Measurements from ENCODE around the gene ECHDC3. TPM values are rescaled to one million over a fixed set of nuclear protein-coding genes. Genes with fewer than 3 reads are reported as not detected.

The ECHDC3 gene
- total and polyA plus RNA-seq, 4 donors, result 14.2 to 48.3 (median 31.4) TPM

GRCh38 chr10:11796474-11796873, 54.3 kb downstream of the ECHDC3 start:
- WGBS, 2 donors, result 71 to 72% methylated on average over 2 of the region's 2 CpGs
- peaks cover 0 to 5% (median 0%) of the 10 kb centered on the region in 5 donors for H3K4me1 ChIP-seq (ENCODE audit: control insufficient read depth in 5 of 5, insufficient read depth in 5 of 5, low read length in 5 of 5)
- no peak overlapping the region for H3K9ac ChIP-seq (ENCODE audit: insufficient read depth in 1 of 2, low read length in 2 of 2)
- ATAC-seq (ENCODE audit: insufficient read depth, low FRiP score) (no peak), DNase-seq (peak in 2 of 3 donors; percentile 64 to 72)
- H3K9me3 ChIP-seq (ENCODE audit: control insufficient read depth in 4 of 4, insufficient read depth in 3 of 4, low read length in 3 of 4), result peaks cover 0 to 3% (median 0%) of the 10 kb centered on the region in 4 donors
- no peaks in the 10 kb centered on the region for H3K27me3 ChIP-seq (ENCODE audit: control insufficient read depth in 3 of 3, insufficient read depth in 3 of 3, low read length in 2 of 3)
- no peaks in the 10 kb centered on the region for H3K36me3 ChIP-seq (ENCODE audit: control insufficient read depth in 4 of 4, insufficient read depth in 4 of 4, low read length in 4 of 4)
- H3K4me3 ChIP-seq, result no peak overlapping the region
- TF ChIP-seq CTCF (IDR thresholded peaks at IDR 0.05; ENCODE audit: control extremely low read depth, extremely low read depth), result no peak
- no peak overlapping the region for H3K27ac ChIP-seq (ENCODE audit: low read depth in 1 of 2, low read length in 1 of 2)

GRCh38 chr10:11797281-11797680, 55.1 kb downstream of the ECHDC3 start:
- peaks cover 0 to 5% (median 0%) of the 10 kb centered on the region in 5 donors for H3K4me1 ChIP-seq (ENCODE audit: control insufficient read depth in 5 of 5, insufficient read depth in 5 of 5, low read length in 5 of 5)
- no peak overlapping the region for H3K27ac ChIP-seq (ENCODE audit: low read depth in 1 of 2, low read length in 1 of 2)
- DNase-seq (no peak), ATAC-seq (ENCODE audit: insufficient read depth, low FRiP score) (no peak)
- no peaks in the 10 kb centered on the region for H3K36me3 ChIP-seq (ENCODE audit: control insufficient read depth in 4 of 4, insufficient read depth in 4 of 4, low read length in 4 of 4)
- no peak overlapping the region for H3K4me3 ChIP-seq
- no peaks in the 10 kb centered on the region for H3K27me3 ChIP-seq (ENCODE audit: control insufficient read depth in 3 of 3, insufficient read depth in 3 of 3, low read length in 2 of 3)
- no peak for TF ChIP-seq CTCF (IDR thresholded peaks at IDR 0.05; ENCODE audit: control extremely low read depth, extremely low read depth)
- peaks cover 0 to 3% (median 0%) of the 10 kb centered on the region in 4 donors for H3K9me3 ChIP-seq (ENCODE audit: control insufficient read depth in 4 of 4, insufficient read depth in 3 of 4, low read length in 3 of 4)
- WGBS, 2 donors, result 96 to 99% methylated on average over 10 of the region's 10 CpGs
- no peak overlapping the region for H3K9ac ChIP-seq (ENCODE audit: insufficient read depth in 1 of 2, low read length in 2 of 2)

DNA sequence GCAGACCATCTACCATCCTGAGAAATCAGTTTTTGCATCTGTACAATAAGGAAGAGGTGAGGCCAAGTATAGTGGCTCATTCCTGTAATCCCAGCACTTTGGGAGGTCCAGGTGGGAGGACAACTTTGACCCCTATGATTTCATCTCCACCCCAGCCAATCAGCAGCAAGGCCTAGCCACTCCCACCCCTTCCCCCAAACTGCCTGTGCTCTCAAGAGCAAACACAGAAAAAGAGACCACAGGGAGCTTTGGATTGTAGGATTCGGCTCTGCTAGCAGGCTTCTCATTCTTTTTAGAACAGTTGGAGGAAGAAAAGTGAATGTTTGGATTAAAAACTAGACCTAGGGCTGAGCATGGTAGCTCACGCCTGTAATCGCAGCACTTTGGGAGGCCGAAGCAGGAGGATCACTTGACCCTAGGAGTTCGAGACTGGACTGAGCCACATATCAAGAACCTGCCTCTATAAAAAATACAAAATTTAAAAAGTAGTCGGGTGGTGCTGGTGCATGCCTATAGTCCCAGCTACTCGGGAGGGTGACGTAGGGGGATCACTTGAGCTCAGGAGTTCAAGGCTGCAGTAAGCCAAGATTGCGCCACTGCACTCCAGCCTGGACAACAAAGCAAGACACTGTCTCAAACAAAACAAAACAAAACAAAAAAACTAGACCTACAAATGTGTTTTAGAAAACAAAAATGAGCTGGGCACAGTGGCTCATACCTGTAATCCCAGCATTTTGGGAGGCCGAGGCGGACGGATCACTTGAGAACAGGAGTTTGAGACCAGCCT, 55.9 kb downstream of the ECHDC3 start:
- no peak for TF ChIP-seq CTCF (IDR thresholded peaks at IDR 0.05; ENCODE audit: control extremely low read depth, extremely low read depth)
- no peak for ATAC-seq (ENCODE audit: insufficient read depth, low FRiP score)
- WGBS, 2 donors, result 88 to 93% methylated on average over 12 of the region's 12 CpGs

More for the DNA sequence above, 55.9 kb downstream of the ECHDC3 start:
- Histone ChIP-seq H3K9ac (ENCODE audit: insufficient read depth in 1 of 2, low read length in 2 of 2) (no peak overlapping the region), H3K4me3 (no peak overlapping the region), H3K4me1 (ENCODE audit: control insufficient read depth in 5 of 5, insufficient read depth in 5 of 5, low read length in 5 of 5) (peaks cover 0 to 5% (median 0%) of the 10 kb centered on the region in 5 donors), H3K27me3 (ENCODE audit: control insufficient read depth in 3 of 3, insufficient read depth in 3 of 3, low read length in 2 of 3) (no peaks in the 10 kb centered on the region), H3K9me3 (ENCODE audit: control insufficient read depth in 4 of 4, insufficient read depth in 3 of 4, low read length in 3 of 4) (peaks cover 0 to 3% (median 0%) of the 10 kb centered on the region in 4 donors), H3K27ac (ENCODE audit: low read depth in 1 of 2, low read length in 1 of 2) (no peak overlapping the region), H3K36me3 (ENCODE audit: control insufficient read depth in 4 of 4, insufficient read depth in 4 of 4, low read length in 4 of 4) (no peaks in the 10 kb centered on the region)
- no peak for DNase-seq
